Endodermal cell (in vitro differentiated cells): Measurements from ENCODE around the gene SUSD1. TPM values are rescaled to one million over a fixed set of nuclear protein-coding genes. Genes with fewer than 3 reads are reported as not detected.

Experiments
- DNase-seq: peaks from one replicate; pipeline ENCODE4 v3.0.0-alpha.2; 2017
- H3K27ac ChIP-seq: 2 replicates; pipeline ENCODE4 v1.5.1; 2013; ENCODE audit warnings: mild to moderate bottlenecking, low read depth, low read length, moderate library complexity
- H3K27me3 ChIP-seq: 2 replicates; pipeline ENCODE4 v1.6.1; 2013; ENCODE audit warnings: mild to moderate bottlenecking, low read length, moderate library complexity; ENCODE audit not compliant: insufficient read depth, control insufficient read depth, poor library complexity, severe bottlenecking
- H3K36me3 ChIP-seq: 2 replicates; pipeline ENCODE4 v1.7.0; 2013; ENCODE audit warnings: mild to moderate bottlenecking, low read length, moderate library complexity; ENCODE audit not compliant: control insufficient read depth, insufficient read depth
- H3K4me1 ChIP-seq: one replicate; pipeline ENCODE4 v1.7.0; 2013; ENCODE audit warnings: low read length; ENCODE audit not compliant: control insufficient read depth, insufficient read depth
- H3K4me3 ChIP-seq: 2 replicates; pipeline ENCODE4 v1.5.1; 2013; ENCODE audit warnings: mild to moderate bottlenecking, low read length, moderate library complexity
- H3K9ac ChIP-seq: 2 replicates; pipeline ENCODE4 v1.6.1; 2013; ENCODE audit warnings: mild to moderate bottlenecking, low read length, moderate library complexity; ENCODE audit not compliant: poor library complexity, severe bottlenecking; ENCODE audit errors: extremely low read depth
- H3K9me3 ChIP-seq: 2 replicates; pipeline ENCODE4 v1.6.1; 2013; ENCODE audit warnings: mild to moderate bottlenecking, low read length, moderate library complexity; ENCODE audit not compliant: control insufficient read depth
- H3K27ac Mint-ChIP-seq: 2 replicates; pipeline ENCODE4 v1.8.0; 2020; ENCODE audit warnings: mixed read lengths
- H3K27me3 Mint-ChIP-seq: 2 replicates; pipeline ENCODE4 v1.8.0; 2021; ENCODE audit warnings: mild to moderate bottlenecking, mixed read lengths; ENCODE audit not compliant: insufficient read depth
- H3K36me3 Mint-ChIP-seq: 2 replicates; pipeline ENCODE4 v1.8.0; 2020; ENCODE audit warnings: low read depth, mixed read lengths
- H3K4me1 Mint-ChIP-seq: 2 replicates; pipeline ENCODE4 v1.8.0; 2020; ENCODE audit warnings: mixed read lengths
- H3K4me3 Mint-ChIP-seq: 2 replicates; pipeline ENCODE4 v1.8.0; 2020; ENCODE audit warnings: mild to moderate bottlenecking, moderate library complexity, mixed read lengths
- H3K9me3 Mint-ChIP-seq: 2 replicates; pipeline ENCODE4 v1.8.0; 2020; ENCODE audit warnings: mild to moderate bottlenecking, mixed read lengths
- CTCF ChIP-seq: fragments of 200-600 bp; sonication (generic); conservative IDR thresholded peaks from 2 replicates; pipeline ENCODE4 v1.5.0; 2021; ENCODE audit warnings: antibody characterized with exemption, mild to moderate bottlenecking
- WGBS, 2 experiments: methylation state at CpG; one replicate each; pipeline versions ENCODE4 v1.1.5 to v1.1.7; 2013; ENCODE audit warnings: missing lambda C conversion rate in 2 of 2, mixed read lengths in 1 of 2; ENCODE audit not compliant: insufficient coverage in 1 of 2, insufficient read length in 1 of 2; 5-methylcytosine and 5-hydroxymethylcytosine counted together
- total RNA-seq, 2 donors: library from RNA; stranded (reverse); fragmentation: NEBNext Ultra II Directional in 1 of 2; extraction: Animal tissue kit (Norgen Biotek cat#: 25700) in 1 of 2; gene quantifications; 2 replicates in 1 of 2; 3 replicates in 1 of 2; pipeline ENCODE4 v1.2.1, GENCODE V29; 2021

SUSD1 gene
- total RNA-seq, 2 donors from 2014 or later = 7.7 to 10.4 TPM

GRCh38 chr9:112104401-112104800, 70.7 kb downstream of the SUSD1 start:
- no peak for TF ChIP-seq CTCF
- 99 to 100% methylated on average over 2 of the region's 2 CpGs for WGBS, 2 experiments

GRCh38 chr9:112103405-112103804, 71.7 kb downstream of the SUSD1 start:
- no peak overlapping the region for H3K4me3 Mint-ChIP-seq
- H3K4me1 Mint-ChIP-seq = peaks cover 3% of the 10 kb centered on the region
- H3K4me3 ChIP-seq = no peak overlapping the region
- H3K27ac ChIP-seq = no peak overlapping the region
- no peak for TF ChIP-seq CTCF
- WGBS, 2 experiments = 93 to 96% methylated on average over 4 to 5 of the region's 5 CpGs
- peaks cover 2% of the 10 kb centered on the region for H3K4me1 ChIP-seq
- no peaks in the 10 kb centered on the region for H3K9me3 Mint-ChIP-seq
- peaks cover 6% of the 10 kb centered on the region for H3K36me3 Mint-ChIP-seq
- no peaks in the 10 kb centered on the region for H3K27me3 Mint-ChIP-seq
- no peaks in the 10 kb centered on the region for H3K36me3 ChIP-seq
- H3K27me3 ChIP-seq = no peaks in the 10 kb centered on the region
- H3K9me3 ChIP-seq = no peaks in the 10 kb centered on the region
- no peak overlapping the region for H3K27ac Mint-ChIP-seq
- H3K9ac ChIP-seq = no peak overlapping the region
- DNase-seq = no peak

More at GRCh38 chr9:112104401-112104800, 70.7 kb downstream of the SUSD1 start:
- peaks cover 6% of the 10 kb centered on the region for H3K36me3 Mint-ChIP-seq
- no peaks in the 10 kb centered on the region for H3K4me1 Mint-ChIP-seq
- no peak for DNase-seq
- H3K36me3 ChIP-seq = no peaks in the 10 kb centered on the region
- H3K27ac Mint-ChIP-seq = no peak overlapping the region
- H3K4me1 ChIP-seq = no peaks in the 10 kb centered on the region
- H3K4me3 Mint-ChIP-seq = no peak overlapping the region
- H3K27me3 Mint-ChIP-seq = no peaks in the 10 kb centered on the region
- no peaks in the 10 kb centered on the region for H3K9me3 ChIP-seq
- no peak overlapping the region for H3K9ac ChIP-seq
- no peaks in the 10 kb centered on the region for H3K27me3 ChIP-seq
- no peak overlapping the region for H3K4me3 ChIP-seq
- no peaks in the 10 kb centered on the region for H3K9me3 Mint-ChIP-seq
- no peak overlapping the region for H3K27ac ChIP-seq

- H3K27ac ChIP-seq = peak overlapping the region; percentile 2
- H3K27me3 ChIP-seq = no peaks in the 10 kb centered on the region
- 38 to 39% methylated on average over 11 to 15 of the region's 15 CpGs for WGBS, 2 experiments
- no peaks in the 10 kb centered on the region for H3K9me3 ChIP-seq
- DNase-seq = peak; percentile 90
- no peaks in the 10 kb centered on the region for H3K36me3 ChIP-seq
- TF ChIP-seq CTCF = peak; percentile 97
- no peak overlapping the region for H3K4me3 ChIP-seq
- no peak overlapping the region for H3K9ac ChIP-seq
- Mint-ChIP-seq H3K36me3 (peaks cover 15% of the 10 kb centered on the region), H3K4me3 (no peak overlapping the region), H3K9me3 (no peaks in the 10 kb centered on the region), H3K27me3 (no peaks in the 10 kb centered on the region), H3K27ac (peak overlapping the region; percentile 41), H3K4me1 (peaks cover 20% of the 10 kb centered on the region)
- peaks cover 16% of the 10 kb centered on the region for H3K4me1 ChIP-seq
These were observed 77.1 kb downstream of the SUSD1 start for GRCh38 chr9:112097712-112098688.
